SU-DHL-6 (cell line): ENCODE results near the gene BATF.

ENCODE experiments used
- EZH2phosphoT487 ChIP-seq: fragments of 200-600 bp; sonication (generic), shearing (Covaris generic); conservative IDR thresholded peaks from 2 replicates; pipeline ENCODE4 v1.6.1; 2018; ENCODE audit warnings: mild to moderate bottlenecking, antibody characterized with exemption, low read length, moderate library complexity, mixed read lengths
- TF ChIP-seq, protein P1 (sequence below): fragments of 200-600 bp; sonication (generic); IDR thresholded peaks from one replicate; pipeline ENCODE4 v1.5.1; 2017; ENCODE audit warnings: antibody characterized with exemption, mild to moderate bottlenecking, low read length, moderate library complexity; ENCODE audit not compliant: insufficient read depth, poor library complexity, severe bottlenecking

DNA sequence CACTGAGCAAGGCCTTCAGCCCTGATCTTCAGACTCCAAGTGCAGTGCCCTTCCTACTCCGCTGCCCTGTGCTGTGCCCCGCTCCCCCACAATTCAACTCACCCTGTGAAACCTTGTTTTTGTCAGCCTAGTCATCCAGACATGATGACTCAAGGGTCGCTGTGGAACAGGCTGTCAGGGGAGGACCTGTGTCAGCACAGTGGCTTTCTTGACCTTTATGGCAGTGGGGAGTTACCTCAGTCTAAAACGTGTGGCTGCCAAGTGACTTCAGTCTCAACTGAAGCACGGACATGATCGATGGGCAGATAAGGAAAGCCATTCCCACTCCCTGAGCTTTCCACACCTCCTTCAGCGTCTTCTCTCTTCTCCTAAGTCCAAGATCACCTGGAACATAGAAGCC, 39.8 kb downstream of the BATF start:
- TF ChIP-seq, protein P1, sequence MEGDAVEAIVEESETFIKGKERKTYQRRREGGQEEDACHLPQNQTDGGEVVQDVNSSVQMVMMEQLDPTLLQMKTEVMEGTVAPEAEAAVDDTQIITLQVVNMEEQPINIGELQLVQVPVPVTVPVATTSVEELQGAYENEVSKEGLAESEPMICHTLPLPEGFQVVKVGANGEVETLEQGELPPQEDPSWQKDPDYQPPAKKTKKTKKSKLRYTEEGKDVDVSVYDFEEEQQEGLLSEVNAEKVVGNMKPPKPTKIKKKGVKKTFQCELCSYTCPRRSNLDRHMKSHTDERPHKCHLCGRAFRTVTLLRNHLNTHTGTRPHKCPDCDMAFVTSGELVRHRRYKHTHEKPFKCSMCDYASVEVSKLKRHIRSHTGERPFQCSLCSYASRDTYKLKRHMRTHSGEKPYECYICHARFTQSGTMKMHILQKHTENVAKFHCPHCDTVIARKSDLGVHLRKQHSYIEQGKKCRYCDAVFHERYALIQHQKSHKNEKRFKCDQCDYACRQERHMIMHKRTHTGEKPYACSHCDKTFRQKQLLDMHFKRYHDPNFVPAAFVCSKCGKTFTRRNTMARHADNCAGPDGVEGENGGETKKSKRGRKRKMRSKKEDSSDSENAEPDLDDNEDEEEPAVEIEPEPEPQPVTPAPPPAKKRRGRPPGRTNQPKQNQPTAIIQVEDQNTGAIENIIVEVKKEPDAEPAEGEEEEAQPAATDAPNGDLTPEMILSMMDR, result no peak
- no peak for TF ChIP-seq EZH2phosphoT487
